GM18861 (cell line): ENCODE measurements around the gene BTAF1.
A peak's percentile ranks its signal among the peaks of the same experiment; 100 is the strongest.
"Not testable (repeated sequence)": the region's sequence is repeated elsewhere in the genome, so short reads cannot be mapped to it uniquely, and the experiment has no call there.

Experiments used
- ATAC-seq: cut with Tn5 transposase; IDR thresholded peaks from one replicate; pipeline ENCODE4 v1.9.1; 2021; ENCODE audit not compliant: unreplicated experiment

Gene BTAF1

GRCh38 chr10:91923371-91924211, at the start of gene BTAF1:
BTAF1 (plus strand) TSS chr10:91923770; CDS start chr10:91924077, 307 bp downstream.
- ATAC-seq: peak; percentile 98

GRCh38 chr10:91875156-91875555, 48.4 kb upstream of the BTAF1 start:
- no peak for ATAC-seq

- no peak for ATAC-seq
Measured at GRCh38 chr10:91875779-91876178, 47.8 kb upstream of the BTAF1 start.

- ATAC-seq: no peak
Measured at GRCh38 chr10:91879515-91880170, 43.9 kb upstream of the BTAF1 start.

GRCh38 chr10:91880310-91880709, 43.3 kb upstream of the BTAF1 start:
- no peak for ATAC-seq

- ATAC-seq: no peak
Measured at GRCh38 chr10:91883549-91884444, 39.8 kb upstream of the BTAF1 start.

GRCh38 chr10:91884536-91884935, 39.0 kb upstream of the BTAF1 start:
- ATAC-seq: no peak

- ATAC-seq: no peak
Measured at GRCh38 chr10:91885362-91886079, 38.0 kb upstream of the BTAF1 start.

GRCh38 chr10:91886954-91887271, 36.7 kb upstream of the BTAF1 start:
- no peak for ATAC-seq

- no peak for ATAC-seq
Measured at GRCh38 chr10:91887272-91888076, 36.1 kb upstream of the BTAF1 start.

GRCh38 chr10:91891125-91892001, 32.2 kb upstream of the BTAF1 start:
- no peak for ATAC-seq

- no peak for ATAC-seq
Measured at GRCh38 chr10:91893051-91893450, 30.5 kb upstream of the BTAF1 start.

- not testable (repeated sequence) for ATAC-seq
Measured at GRCh38 chr10:91894261-91894685, 29.3 kb upstream of the BTAF1 start.

GRCh38 chr10:91896212-91896756, 27.3 kb upstream of the BTAF1 start:
- ATAC-seq: no peak

GRCh38 chr10:91897421-91897820, 26.1 kb upstream of the BTAF1 start:
- ATAC-seq: no peak

- no peak for ATAC-seq
Measured at GRCh38 chr10:91901784-91902677, 21.5 kb upstream of the BTAF1 start.

- no peak for ATAC-seq
Measured at GRCh38 chr10:91907033-91907594, 16.5 kb upstream of the BTAF1 start.
